Stimulated activated CD8-positive, alpha-beta memory T cell treated with anti-CD3 and anti-CD28 coated beads, Interleukin-7, amount 100 ng/mL, for 48 hours (primary cell): ENCODE results near the gene RUFY1.
"Not testable (repeated sequence)": the region's sequence is repeated elsewhere in the genome, so short reads cannot be mapped to it uniquely, and the experiment has no call there.

Source experiments
- DNase-seq, 2 donors: peaks; one replicate each; pipeline ENCODE4 v3.0.0-alpha.2; 2020; ENCODE audit warnings: low read depth in 1 of 2; ENCODE audit errors: extremely low read depth in 1 of 2

RUFY1 gene

GRCh38 chr5:179550511-179551342 is at the start of gene RUFY1:
Gene RUFY1 (plus strand): TSS chr5:179550554. CDS start chr5:179550570, 16 bp downstream.
- DNase-seq: peak; percentile 62 to 75

GRCh38 chr5:179501997-179502396 is 48.4 kb upstream of the RUFY1 start:
- DNase-seq: not testable (repeated sequence)

- DNase-seq: not testable (repeated sequence)
Observed at GRCh38 chr5:179502420-179502819, 47.9 kb upstream of the RUFY1 start.

- no peak for DNase-seq
Observed at GRCh38 chr5:179504191-179504590, 46.2 kb upstream of the RUFY1 start.

- DNase-seq: no peak
Observed at GRCh38 chr5:179504600-179505396, 45.6 kb upstream of the RUFY1 start.

GRCh38 chr5:179505636-179506261 is 44.6 kb upstream of the RUFY1 start:
- no peak for DNase-seq

- no peak for DNase-seq
Observed at GRCh38 chr5:179509239-179509638, 41.1 kb upstream of the RUFY1 start.

GRCh38 chr5:179509845-179510244 is 40.5 kb upstream of the RUFY1 start:
- no peak for DNase-seq

GRCh38 chr5:179512452-179513000 is 37.8 kb upstream of the RUFY1 start:
- no peak for DNase-seq

GRCh38 chr5:179515501-179515900 is 34.9 kb upstream of the RUFY1 start:
- DNase-seq: not testable (repeated sequence)

- no peak for DNase-seq
Observed at GRCh38 chr5:179516221-179516620, 34.1 kb upstream of the RUFY1 start.

- not testable (repeated sequence) for DNase-seq
Observed at GRCh38 chr5:179517746-179518145, 32.6 kb upstream of the RUFY1 start.

GRCh38 chr5:179518369-179518768 is 32.0 kb upstream of the RUFY1 start:
- not testable (repeated sequence) for DNase-seq

- DNase-seq: not testable (repeated sequence)
Observed at GRCh38 chr5:179519416-179520070, 30.8 kb upstream of the RUFY1 start.

- not testable (repeated sequence) for DNase-seq
Observed at GRCh38 chr5:179522107-179522506, 28.2 kb upstream of the RUFY1 start.

- DNase-seq: no peak
Observed at GRCh38 chr5:179526978-179527377, 23.4 kb upstream of the RUFY1 start.

- peak; percentile 35 to 67 for DNase-seq
Observed at GRCh38 chr5:179530069-179530998, 20.0 kb upstream of the RUFY1 start.

- DNase-seq: no peak
Observed at GRCh38 chr5:179533024-179533423, 17.3 kb upstream of the RUFY1 start.

- no peak for DNase-seq
Observed at GRCh38 chr5:179533907-179534306, 16.4 kb upstream of the RUFY1 start.
